Renal cortical epithelial cell (primary cell): Measurements from ENCODE around the gene SERPINB6. TPM values are rescaled to one million over a fixed set of nuclear protein-coding genes. Genes with fewer than 3 reads are reported as not detected.
A peak's percentile ranks its signal among the peaks of the same experiment; 100 is the strongest.
"Not testable (repeated sequence)": the region's sequence is repeated elsewhere in the genome, so short reads cannot be mapped to it uniquely, and the experiment has no call there.

Source experiments
- DNase-seq: peaks from one replicate; pipeline ENCODE4 v3.0.0-alpha.2; 2011; ENCODE audit warnings: low read depth
- total RNA-seq: library from RNA; depleted of rRNA; stranded (reverse); fragments of >200 nt; gene quantifications from 2 replicates; pipeline ENCODE4 v1.2.3, GENCODE V29; 2014

Gene SERPINB6
- total RNA-seq, 1 donor from 2014 or later, result 113 TPM

DNA sequence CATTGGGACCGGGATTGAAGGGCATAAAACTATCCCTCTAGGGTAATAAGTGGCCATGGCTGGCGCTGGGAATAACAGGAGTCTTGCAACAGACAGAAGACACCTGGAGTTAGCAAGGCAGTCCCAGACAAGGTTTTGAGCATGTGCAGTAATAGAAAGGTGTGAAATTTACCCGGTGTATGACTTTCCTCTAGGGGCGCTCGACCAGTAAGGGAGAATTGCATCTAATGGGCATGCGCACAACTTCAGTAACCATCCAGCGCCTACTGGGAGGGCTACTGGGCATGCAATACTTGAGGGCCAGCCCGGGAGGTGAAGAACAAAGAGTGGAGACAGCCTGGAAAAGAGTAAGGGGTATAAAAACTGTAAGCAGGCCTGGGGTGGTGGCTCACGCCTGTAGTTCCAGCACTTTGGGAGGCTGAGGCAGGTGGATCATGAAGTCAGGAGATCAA lies 32.7 kb downstream of the SERPINB6 start:
- DNase-seq, result no peak

DNA sequence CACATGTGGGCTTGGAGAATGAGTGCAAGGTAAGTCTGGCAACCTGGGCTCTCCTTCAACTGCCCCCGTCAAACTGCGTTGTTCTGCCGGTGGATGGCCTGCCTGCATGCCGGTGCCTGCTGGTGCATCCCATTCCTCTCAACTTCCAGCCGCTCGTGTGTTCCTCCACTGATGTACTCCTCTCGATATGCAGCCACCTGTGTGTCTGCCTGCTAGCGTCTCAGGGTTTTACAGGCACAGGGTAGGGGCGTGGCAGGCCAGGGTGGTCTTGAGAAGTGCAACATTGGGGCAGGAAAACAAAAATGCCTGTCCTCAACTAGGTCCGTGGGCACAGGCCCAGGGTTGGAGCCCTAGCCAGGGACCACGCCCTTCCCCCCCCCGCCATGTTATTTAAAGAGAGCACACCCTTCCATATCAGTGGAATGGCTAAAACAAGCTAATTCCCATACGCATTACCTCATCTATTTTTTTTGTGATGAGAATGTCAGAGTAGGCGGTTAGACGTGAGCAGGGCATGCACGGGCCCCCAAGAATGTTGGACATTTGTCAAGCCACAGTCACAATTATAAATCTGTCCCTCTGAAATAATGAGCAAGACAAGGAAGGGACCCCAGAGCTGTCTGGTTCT lies 33.2 kb downstream of the SERPINB6 start:
- no peak for DNase-seq

DNA sequence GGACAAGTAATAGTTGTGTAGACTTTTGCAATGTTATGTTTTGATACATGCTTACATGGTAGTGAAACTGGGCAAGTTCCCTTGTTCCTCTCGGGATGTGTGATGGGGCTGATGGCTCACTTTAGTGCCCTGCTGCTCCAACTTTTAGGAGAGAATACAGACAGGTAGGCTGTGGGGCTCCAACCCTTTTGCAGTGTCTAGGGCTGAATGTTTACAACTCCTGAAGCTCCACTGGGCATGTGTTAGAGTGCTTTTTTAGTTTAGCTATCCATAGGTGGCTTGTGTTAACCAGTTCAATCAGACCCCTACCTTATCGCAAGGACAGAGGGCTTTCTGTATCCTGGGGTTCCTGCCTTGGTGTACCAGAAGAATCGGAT lies 33.8 kb downstream of the SERPINB6 start:
- no peak for DNase-seq

GRCh38 chr6:2935566-2936291 lies 35.6 kb downstream of the SERPINB6 start:
- DNase-seq, result no peak

GRCh38 chr6:2934057-2934456 lies 37.3 kb downstream of the SERPINB6 start:
- DNase-seq, result no peak

- not testable (repeated sequence) for DNase-seq
These were observed 38.5 kb downstream of the SERPINB6 start for GRCh38 chr6:2932911-2933310.

- peak; percentile 65 for DNase-seq
These were observed 39.2 kb downstream of the SERPINB6 start for GRCh38 chr6:2931970-2932748.

GRCh38 chr6:2931055-2931454 lies 40.3 kb downstream of the SERPINB6 start:
- DNase-seq, result no peak

GRCh38 chr6:2927931-2928330 lies 43.4 kb downstream of the SERPINB6 start:
- not testable (repeated sequence) for DNase-seq

- DNase-seq, result not testable (repeated sequence)
These were observed 45.3 kb downstream of the SERPINB6 start for GRCh38 chr6:2925842-2926747.

DNA sequence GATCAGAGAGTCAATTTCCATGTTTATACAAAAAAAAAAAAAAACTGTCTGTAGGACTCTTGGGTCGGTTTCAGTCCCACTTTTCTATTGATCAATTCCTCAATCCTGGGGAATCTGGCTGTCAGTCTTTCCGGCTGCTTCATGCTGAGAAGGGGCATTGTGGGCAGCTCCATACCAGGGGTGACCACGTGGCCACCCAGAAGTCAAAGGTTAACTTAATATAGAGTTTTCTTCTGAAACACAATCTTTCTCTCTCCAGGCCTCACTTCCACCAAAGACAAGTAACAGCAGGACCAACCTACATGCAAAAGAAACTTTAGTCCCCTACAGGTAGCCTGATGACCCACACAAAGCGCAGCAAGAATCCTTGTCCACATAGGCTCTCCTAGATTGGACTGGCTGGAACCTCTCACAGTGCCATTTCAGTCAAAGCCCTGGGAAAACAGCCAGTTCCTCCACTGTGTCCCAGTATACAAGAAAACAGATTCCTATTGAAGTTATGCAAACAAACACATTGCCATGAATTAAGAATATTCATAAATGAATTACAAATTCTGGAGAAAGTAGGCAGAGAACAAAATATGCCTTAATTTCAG lies 49.7 kb downstream of the SERPINB6 start:
- DNase-seq, result no peak

DNA sequence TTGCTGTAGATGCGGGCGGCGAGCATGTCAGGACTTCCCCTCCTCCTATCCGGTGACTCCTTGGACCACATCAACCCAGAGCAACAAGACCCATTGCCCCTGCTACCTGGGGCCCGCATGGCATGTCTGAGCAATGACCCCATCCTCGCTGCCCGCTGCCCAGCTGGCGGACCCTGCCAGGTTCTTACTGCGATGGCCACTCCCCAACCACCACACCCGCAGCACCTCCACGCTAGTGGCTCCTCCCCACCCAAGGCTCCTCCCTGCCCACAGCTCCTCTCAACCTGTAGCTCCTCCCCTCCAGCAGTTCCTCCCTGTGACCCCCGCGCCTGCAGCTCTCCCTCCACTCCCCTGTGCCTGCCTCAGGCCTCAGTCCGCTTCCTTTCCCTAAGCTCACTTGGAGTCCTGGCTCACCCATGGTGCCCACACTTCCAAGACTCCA lies 50.7 kb downstream of the SERPINB6 start:
- DNase-seq, result no peak

DNA sequence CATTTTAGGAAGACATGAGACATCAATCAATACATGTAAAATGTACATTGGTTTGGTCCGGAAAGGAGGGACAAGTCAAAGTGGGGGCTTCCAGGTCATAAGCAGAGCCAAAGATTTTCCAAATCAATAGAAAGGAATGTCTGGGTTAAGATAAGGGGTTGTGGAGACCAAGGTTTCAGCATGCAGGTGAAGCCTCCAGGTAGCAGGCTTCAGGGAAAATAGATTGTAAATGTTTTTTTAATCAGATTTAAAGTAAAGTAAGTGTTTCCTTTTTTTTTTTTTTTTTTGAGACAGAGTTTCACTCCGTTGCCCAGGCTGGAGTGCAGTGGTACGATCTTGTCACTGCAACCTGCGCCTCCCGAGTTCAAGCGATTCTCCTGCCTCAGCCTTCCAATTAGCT lies 51.5 kb downstream of the SERPINB6 start:
- DNase-seq, result no peak

DNA sequence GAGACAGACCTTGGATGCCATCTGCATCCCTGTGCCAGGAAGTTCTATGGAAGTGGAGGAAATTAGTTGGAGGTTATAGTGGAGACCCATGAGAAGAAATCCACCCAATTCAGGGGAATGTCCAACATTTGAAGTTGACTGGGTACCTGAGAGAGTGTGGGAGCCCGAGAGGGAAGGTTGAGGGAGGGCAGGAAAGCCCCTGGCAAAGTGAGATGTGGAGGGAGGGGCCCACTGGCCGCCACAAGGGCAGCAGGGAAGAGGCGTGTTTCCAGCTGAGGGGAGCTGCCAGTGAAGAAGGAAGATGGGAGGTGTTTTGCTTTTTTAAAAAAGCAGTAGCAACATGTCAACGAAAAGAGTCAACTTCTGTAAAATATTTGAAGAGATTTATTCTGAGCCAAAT lies 52.0 kb downstream of the SERPINB6 start:
- DNase-seq, result no peak

DNA sequence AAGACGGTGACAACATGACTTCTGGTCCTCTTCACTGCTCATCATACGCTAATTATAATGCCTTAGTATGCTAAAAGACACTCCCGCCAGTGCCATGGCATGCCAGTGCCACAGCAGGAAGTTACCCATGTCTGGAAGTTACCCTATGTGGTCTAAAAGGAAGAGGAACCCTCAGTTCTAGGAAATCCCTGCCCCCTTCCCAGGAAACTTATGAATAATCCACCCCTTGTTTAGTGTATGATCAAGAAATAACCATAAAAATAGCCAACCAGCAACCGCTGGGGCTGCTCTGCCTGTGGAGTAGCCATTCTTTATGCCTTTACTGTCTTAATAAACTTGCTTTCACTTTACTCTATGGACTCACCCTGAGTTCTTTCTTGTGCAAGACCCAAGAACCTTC lies 52.4 kb downstream of the SERPINB6 start:
- DNase-seq, result no peak

DNA sequence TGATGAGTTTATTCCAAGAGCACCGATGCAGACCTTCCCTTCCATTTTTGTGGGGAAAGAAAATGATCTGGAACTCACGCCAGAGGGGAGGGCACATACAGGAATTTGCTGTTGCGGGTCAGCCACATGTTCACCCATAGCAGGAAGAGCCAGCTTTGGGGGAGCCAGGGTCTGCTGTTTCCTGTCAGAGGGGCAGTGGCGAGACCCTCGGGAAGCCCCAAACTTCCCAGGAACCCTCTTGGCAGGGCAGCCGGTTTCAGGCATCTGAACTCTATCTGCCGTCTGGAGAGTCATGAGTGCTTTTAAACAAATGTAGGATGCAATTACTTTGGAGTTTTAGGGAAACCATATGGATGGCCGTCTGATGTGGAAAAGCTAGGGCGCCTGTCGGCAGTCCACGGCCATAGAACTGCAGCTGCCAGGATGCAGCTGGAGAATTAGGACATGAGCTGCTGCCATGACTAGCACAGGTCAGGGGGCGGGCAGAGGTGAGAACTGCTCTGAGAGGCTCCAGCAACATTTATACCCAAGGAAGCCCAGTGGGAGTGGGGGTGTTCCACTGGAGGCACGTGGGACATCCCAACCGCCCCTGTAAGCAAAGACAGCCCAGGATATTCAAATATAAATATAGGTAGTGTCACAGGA lies 53.4 kb downstream of the SERPINB6 start:
- no peak for DNase-seq

- DNase-seq, result no peak
These were observed 54.3 kb downstream of the SERPINB6 start for GRCh38 chr6:2917065-2917464.

GRCh38 chr6:2916158-2916925 lies 55.0 kb downstream of the SERPINB6 start:
- DNase-seq, result no peak

DNA sequence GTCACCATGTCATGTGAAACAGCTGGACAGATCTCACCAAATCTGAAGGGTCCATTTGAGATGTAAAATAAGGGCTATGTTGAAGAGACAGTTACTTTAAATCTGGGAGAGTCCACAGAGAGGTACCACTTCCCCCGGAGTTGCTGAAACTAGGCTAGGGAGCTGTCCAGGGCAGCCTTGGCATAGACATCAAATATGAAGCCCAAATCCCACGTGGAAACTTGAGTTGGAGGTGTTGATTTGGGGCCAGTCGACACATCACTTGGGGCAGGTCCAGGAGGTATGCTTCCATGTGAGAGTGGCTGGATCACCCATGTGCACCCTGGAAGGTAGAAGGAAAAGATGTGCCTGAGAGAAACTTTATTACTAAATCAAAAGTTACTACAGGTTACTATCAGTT lies 56.2 kb downstream of the SERPINB6 start:
- DNase-seq, result no peak

- DNase-seq, result no peak
These were observed 57.1 kb downstream of the SERPINB6 start for GRCh38 chr6:2914318-2914660.
